Lower leg skin (tissue), 4 donors: ENCODE results near the gene MAS1. TPM values are rescaled to one million over a fixed set of nuclear protein-coding genes. Genes with fewer than 3 reads are reported as not detected.
"Not testable (repeated sequence)": the region's sequence is repeated elsewhere in the genome, so short reads cannot be mapped to it uniquely, and the experiment has no call there.

Experiments
- DNase-seq, 2 donors: peaks; one replicate each; pipeline ENCODE4 v3.0.0-alpha.2; 2019; ENCODE audit warnings: low spot score in 2 of 2
- H3K4me3 ChIP-seq: fragments of 200-600 bp; sonication (generic); 2 replicates; pipeline ENCODE4 v1.5.1; 2017; ENCODE audit warnings: mild to moderate bottlenecking, low read depth; ENCODE audit not compliant: poor library complexity, severe bottlenecking
- POLR2A ChIP-seq, 2 donors: fragments of 450-650 bp; IDR thresholded peaks; one replicate each; pipeline ENCODE4 v1.6.1; 2016 to 2017; ENCODE audit warnings: antibody characterized with exemption in 2 of 2, mild to moderate bottlenecking in 1 of 2, moderate library complexity in 1 of 2
- WGBS, 2 donors: methylation state at CpG; one replicate each; pipeline ENCODE4 v1.1.5; 2018; 5-methylcytosine and 5-hydroxymethylcytosine counted together
- intact Hi-C: fragments of 100-400 bp; cut with DNase I; formaldehyde crosslinking; loops from one replicate; pipeline ENCODE4 v1.15.0; 2023; ENCODE audit warnings: low total_unique reads
- total RNA-seq, 4 donors: library from RNA; depleted of rRNA; stranded (reverse); fragments of >200 nt; gene quantifications; one replicate each; pipeline ENCODE4 v1.1.0, GENCODE V29; 2016
- TF ChIP-seq, protein P1 (sequence below), 3 donors: fragments of 450-650 bp; IDR thresholded peaks; one replicate each; pipeline ENCODE4 v1.5.1; 2016; ENCODE audit warnings: antibody characterized with exemption in 3 of 3, mild to moderate bottlenecking in 3 of 3, moderate library complexity in 2 of 3

Gene MAS1
- total RNA-seq: under 1 TPM in 1 of 4 donors, not detected in 3; 0.05 TPM

DNA sequence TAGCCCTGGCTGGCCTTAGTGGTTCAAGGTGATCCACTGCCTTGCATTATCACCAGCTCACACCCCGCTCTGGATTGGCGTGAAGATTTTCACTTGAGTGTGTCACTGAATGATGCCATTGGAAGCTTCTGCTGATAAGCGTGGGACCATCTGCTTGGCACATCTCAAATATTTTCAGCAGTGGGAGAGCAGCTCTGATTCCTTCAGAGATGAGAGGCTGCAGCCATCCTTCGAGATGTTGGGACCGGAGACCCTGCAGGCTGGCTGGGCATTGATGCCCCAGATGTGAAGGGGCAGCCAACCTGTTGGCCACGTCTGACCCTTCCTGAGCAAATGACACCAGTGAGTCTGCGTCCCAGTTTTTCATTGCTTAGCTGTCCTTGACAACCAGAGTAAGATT is at the start of gene MAS1:
Gene MAS1, plus strand, starts transcription at position 197 of the 400 bp plus-strand sequence. CDS start 15,968 bp downstream, outside the sequence.
- no peak within 1 kb of the TSS for H3K4me3 ChIP-seq
- 62 to 70% methylated on average over 7 of the region's 7 CpGs for WGBS, 2 donors
- intact Hi-C loops: no loop called here
- peak in 1 of 2 donors; percentile 34 for DNase-seq
- TF ChIP-seq POLR2A (IDR thresholded peaks at IDR 0.05): no peak
- TF ChIP-seq, protein P1, sequence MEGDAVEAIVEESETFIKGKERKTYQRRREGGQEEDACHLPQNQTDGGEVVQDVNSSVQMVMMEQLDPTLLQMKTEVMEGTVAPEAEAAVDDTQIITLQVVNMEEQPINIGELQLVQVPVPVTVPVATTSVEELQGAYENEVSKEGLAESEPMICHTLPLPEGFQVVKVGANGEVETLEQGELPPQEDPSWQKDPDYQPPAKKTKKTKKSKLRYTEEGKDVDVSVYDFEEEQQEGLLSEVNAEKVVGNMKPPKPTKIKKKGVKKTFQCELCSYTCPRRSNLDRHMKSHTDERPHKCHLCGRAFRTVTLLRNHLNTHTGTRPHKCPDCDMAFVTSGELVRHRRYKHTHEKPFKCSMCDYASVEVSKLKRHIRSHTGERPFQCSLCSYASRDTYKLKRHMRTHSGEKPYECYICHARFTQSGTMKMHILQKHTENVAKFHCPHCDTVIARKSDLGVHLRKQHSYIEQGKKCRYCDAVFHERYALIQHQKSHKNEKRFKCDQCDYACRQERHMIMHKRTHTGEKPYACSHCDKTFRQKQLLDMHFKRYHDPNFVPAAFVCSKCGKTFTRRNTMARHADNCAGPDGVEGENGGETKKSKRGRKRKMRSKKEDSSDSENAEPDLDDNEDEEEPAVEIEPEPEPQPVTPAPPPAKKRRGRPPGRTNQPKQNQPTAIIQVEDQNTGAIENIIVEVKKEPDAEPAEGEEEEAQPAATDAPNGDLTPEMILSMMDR (IDR thresholded peaks at IDR 0.05): no peak

DNA sequence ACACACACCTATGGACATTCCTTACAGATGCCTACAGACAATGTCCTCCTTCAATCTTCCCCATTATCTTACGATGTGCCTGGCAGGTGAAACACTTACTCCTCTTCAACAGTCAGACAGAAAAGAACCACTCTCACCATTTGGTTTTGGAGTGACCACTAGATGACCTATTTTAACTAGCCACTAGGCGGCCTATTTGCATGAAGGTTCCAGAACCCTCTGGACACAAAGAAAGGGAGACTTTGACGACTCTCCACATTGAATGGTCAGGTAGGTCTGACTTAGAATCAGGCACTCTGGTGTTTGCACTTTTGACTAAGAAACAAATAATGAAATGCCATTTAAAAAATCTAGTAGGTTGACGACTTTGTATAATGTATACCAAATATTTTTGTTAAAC is 48.8 kb upstream of the MAS1 start:
- H3K4me3 ChIP-seq: no peak overlapping the region
- no peak for DNase-seq
- WGBS, 2 donors: 82 to 86% methylated on average over 4 of the region's 4 CpGs
- intact Hi-C loops: no loop called here
- TF ChIP-seq POLR2A (IDR thresholded peaks at IDR 0.05): no peak
- TF ChIP-seq, protein P1 (IDR thresholded peaks at IDR 0.05): no peak

DNA sequence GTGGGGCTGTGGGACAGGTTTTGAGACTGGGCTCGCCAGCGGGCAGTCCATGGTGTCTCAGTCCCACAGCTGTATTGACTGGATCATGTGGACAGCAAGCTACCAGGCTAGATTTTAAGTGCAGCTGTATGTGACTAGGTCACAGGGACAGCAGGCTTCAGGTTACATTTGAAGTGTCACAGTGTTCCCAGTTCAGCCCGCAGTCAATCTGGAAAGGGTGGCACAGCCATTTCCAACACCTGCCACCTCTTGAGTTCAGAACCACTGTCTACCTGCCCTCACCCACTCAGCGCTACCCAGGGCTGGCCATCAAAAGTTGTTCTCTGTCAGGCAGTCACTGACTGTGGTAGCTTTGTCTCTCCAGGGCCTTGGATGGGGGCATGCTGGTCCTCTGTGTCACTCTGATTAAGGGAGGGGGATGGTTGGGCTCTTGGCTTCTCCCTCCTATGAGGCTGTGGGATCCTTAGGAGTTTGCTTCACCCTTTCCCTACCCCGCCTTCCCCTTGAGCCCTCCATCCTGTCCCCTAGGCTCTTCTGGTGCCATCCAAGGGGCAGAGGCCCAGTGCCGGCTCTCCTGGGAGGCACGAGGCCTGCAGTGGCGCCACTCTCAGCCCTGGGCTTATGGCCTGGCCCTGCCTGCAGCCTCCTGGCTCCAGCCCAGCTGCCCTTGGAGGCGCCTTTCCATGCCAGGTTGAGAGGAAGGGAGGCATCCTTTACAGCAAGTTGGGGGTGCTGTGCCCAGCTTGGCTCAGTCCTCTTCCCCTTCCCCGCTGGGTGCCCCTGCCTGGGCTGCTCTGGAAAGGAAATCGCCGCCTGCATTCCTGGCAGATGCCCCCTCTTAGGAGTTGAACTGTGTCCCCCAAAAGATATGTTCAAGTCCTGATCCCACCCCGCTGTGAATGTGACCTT is 45.8 kb upstream of the MAS1 start:
- no peak for TF ChIP-seq POLR2A (IDR thresholded peaks at IDR 0.05)
- TF ChIP-seq, protein P1 (IDR thresholded peaks at IDR 0.05): no peak
- no peak for DNase-seq
- intact Hi-C loops: no loop called here
- no peak overlapping the region for H3K4me3 ChIP-seq
- 77 to 90% methylated on average over 10 to 13 of the region's 13 CpGs for WGBS, 2 donors

DNA sequence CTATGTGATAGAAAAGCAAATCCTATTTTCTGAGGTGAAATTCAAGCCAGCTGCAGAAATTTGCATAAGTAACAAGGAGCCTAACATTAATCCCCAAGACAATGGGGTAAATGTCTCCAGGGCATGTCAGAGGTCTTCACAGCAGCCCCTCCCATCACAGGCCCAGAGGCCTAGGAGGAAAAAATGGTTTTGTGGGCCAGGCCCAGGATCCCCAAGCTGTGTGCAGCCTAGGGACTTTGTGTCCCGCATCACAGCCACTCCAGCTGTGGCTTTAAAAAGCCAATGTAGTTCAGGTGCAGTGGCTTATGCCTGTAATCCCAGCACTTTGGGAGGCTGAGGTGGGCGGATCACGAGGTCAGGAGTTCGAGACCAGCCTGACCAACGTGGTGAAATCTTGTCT is 42.2 kb upstream of the MAS1 start:
- DNase-seq, intact Hi-C loops, H3K4me3 ChIP-seq: not testable (repeated sequence)
- 94% methylated on average over 5 of the region's 5 CpGs for WGBS, 2 donors

DNA sequence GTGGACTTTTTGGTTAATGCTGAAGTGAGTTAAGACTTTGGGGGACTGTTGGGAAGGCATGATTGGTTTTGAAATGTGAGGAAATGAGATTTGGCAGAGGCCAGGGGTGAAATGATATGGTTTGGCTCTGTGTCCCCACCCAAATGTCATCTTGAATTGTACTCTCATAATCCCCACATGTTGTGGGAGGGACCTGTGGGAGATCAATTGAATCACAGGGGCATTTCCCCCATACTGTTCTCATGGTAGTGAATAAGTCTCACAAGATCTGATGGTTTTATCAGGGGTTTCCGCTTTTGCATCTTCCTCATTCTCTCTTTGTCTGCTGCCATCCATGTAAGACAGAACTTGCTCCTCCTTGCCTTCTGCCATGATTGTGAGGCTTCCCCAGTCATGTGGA is 40.9 kb upstream of the MAS1 start:
- H3K4me3 ChIP-seq, DNase-seq, intact Hi-C loops: not testable (repeated sequence)
- WGBS, 2 donors: 89 to 90% methylated on average over 1 of the region's 1 CpG

DNA sequence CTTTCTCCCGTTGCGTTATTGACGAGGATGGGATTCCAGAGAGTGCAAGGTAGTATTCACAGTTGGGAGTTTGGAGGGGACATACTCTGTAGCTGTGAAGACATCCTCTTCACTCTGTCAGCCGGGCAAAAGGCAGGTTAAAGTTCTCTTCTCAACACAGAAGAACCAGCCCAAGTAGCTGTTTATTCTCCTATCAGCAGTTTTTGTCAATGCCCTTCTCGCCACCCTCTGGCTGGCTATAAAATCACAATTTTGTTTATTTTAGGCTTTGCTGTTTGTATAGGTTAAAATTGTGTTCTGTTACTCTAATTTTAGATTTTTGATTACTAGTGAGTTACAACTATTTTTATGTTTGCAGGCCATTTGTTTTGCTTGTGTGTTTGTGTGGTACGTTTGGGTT is 37.9 kb upstream of the MAS1 start:
- DNase-seq: no peak
- no peak overlapping the region for H3K4me3 ChIP-seq
- TF ChIP-seq, protein P1 (IDR thresholded peaks at IDR 0.05): no peak
- no peak for TF ChIP-seq POLR2A (IDR thresholded peaks at IDR 0.05)
- WGBS, 2 donors: 26 to 40% methylated on average over 6 of the region's 6 CpGs
- intact Hi-C loops: no loop called here

DNA sequence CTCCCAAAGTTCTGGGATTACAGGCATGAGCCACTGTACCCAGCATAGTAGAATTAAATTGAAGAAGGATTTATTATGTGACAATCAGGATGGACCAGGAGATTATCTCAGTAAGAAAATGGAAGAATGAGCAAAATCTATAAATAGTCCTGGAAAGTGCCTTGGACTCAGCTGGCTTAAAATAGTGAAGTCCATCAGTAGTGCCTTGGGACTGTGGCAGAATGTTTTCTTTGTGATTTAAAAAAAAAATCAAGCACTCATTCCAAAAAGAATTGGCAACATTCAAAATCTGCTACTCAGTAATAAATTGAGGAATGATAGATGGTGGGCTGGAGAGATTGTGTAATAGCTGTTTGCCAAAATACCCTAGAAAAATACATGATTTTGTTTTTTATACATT is 37.0 kb upstream of the MAS1 start:
- no peak for TF ChIP-seq POLR2A (IDR thresholded peaks at IDR 0.05)
- TF ChIP-seq, protein P1 (IDR thresholded peaks at IDR 0.05): no peak
- H3K4me3 ChIP-seq: no peak overlapping the region
- no peak for DNase-seq
- intact Hi-C loops: no loop called here
